ENCODE measurements around the gene PICK1. TPM values are rescaled to one million over a fixed set of nuclear protein-coding genes. Genes with fewer than 3 reads are reported as not detected.

PICK1 gene
- total RNA-seq, 1 experiment from 2014 or later: 26.6 TPM

DNA sequence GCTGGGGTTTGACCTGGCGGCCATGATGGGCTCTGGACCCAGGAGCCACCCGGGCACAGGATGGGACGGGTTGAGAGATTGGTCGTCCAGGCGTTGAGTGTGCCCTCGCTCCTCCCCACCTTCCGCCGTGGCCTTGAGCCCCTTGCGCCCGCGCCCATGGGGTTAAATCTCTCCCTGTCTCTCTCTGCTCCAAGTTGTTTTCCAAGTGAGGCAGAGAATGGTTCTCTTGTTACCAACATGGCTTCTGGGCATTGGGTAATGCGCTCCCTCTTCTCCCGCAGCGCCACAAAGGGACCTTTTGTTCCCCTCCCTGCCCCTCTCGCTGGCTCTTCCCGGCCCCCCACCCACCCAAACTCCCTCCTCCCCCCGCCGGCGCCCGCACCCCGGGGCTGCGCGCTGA lies 18.8 kb upstream of the PICK1 start:
- intact Hi-C loops (cut with micrococcal nuclease; ENCODE audit: unreplicated experiment): no loop called here
- ChIA-PET POLR2A (ENCODE audit: low non-redundant PET) (no interaction called here), CTCF (no interaction called here)
- no peak for TF ChIP-seq EZH2 (IDR thresholded peaks at IDR 0.05; ENCODE audit: borderline replicate concordance, low read depth, low read length, poor library complexity, severe bottlenecking)
- TF ChIP-seq, protein P1, sequence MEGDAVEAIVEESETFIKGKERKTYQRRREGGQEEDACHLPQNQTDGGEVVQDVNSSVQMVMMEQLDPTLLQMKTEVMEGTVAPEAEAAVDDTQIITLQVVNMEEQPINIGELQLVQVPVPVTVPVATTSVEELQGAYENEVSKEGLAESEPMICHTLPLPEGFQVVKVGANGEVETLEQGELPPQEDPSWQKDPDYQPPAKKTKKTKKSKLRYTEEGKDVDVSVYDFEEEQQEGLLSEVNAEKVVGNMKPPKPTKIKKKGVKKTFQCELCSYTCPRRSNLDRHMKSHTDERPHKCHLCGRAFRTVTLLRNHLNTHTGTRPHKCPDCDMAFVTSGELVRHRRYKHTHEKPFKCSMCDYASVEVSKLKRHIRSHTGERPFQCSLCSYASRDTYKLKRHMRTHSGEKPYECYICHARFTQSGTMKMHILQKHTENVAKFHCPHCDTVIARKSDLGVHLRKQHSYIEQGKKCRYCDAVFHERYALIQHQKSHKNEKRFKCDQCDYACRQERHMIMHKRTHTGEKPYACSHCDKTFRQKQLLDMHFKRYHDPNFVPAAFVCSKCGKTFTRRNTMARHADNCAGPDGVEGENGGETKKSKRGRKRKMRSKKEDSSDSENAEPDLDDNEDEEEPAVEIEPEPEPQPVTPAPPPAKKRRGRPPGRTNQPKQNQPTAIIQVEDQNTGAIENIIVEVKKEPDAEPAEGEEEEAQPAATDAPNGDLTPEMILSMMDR (conservative IDR thresholded peaks at IDR 0.05; ENCODE audit: low read depth, low read length): no peak
- H3K27ac ChIP-seq (ENCODE audit: low read depth, low read length, poor library complexity, severe bottlenecking): no peak overlapping the region
- H3K27me3 ChIP-seq (replicated peaks; ENCODE audit: insufficient read depth, low read depth, low read length, poor library complexity): no peaks in the 10 kb centered on the region
- peaks cover 8% of the 10 kb centered on the region for H3K4me1 ChIP-seq (ENCODE audit: insufficient read depth, low read length, poor library complexity, severe bottlenecking)
- H3K4me3 ChIP-seq (ENCODE audit: low read depth, low read length, poor library complexity, severe bottlenecking): no peak overlapping the region
- no peaks in the 10 kb centered on the region for H3K9me3 ChIP-seq (ENCODE audit: low read depth, low read length, poor library complexity, severe bottlenecking)
- DNase-seq (ENCODE audit: low spot score): no peak
- H3K36me3 ChIP-seq (ENCODE audit: insufficient read depth, low read length, poor library complexity, severe bottlenecking): no peaks in the 10 kb centered on the region
- BruUV-seq (replicated peaks): no TSS peak

DNA sequence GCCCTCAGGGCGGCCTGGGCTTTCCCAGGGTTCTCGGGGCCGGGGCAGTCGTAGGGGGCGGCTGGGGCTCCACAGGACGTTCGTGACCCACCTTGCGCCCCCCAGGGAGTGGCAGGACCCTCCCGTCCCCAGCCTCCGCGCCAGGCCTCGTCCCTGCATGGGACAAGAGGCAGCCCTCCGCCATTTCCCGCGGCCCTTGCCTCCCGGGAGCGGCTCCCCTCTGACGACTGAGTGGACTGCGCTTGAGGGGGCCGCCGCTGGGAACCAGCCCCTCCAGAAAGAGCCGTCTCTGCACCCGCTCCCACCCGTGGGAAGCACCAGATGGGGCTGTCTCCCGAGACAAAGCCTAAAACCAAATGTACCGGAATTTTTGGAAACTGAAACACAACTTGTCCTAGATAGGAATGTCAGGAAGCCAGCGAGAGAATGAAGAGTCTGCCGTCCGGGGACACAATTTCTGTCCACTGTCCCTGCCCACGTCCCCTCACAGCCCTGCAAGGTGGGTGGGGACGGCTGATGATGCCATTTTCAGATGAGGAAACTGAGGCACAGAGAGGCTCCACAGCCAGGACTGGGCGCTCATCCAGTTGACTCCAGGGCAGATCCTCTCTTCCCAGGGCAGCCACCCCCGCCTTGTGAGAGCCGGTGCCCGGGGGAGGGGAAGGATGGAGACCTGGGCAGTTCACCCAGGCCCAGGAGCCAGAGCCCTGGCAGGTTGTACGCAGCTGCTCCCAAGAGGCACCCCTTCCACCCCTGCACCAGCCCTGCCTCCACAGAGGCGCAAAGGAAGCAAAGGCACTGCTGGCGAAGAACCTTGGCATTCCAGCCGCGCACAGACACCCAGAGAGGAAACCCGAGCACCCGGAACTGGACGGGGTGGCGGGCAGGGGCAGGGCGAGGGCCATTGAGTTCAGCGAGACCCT lies 18.1 kb upstream of the PICK1 start:
- TF ChIP-seq EZH2 (IDR thresholded peaks at IDR 0.05; ENCODE audit: borderline replicate concordance, low read depth, low read length, poor library complexity, severe bottlenecking): no peak
- TF ChIP-seq, protein P1 (conservative IDR thresholded peaks at IDR 0.05; ENCODE audit: low read depth, low read length): no peak
- no peaks in the 10 kb centered on the region for H3K27me3 ChIP-seq (replicated peaks; ENCODE audit: insufficient read depth, low read depth, low read length, poor library complexity)
- peaks cover 6% of the 10 kb centered on the region for H3K4me1 ChIP-seq (ENCODE audit: insufficient read depth, low read length, poor library complexity, severe bottlenecking)
- H3K9me3 ChIP-seq (ENCODE audit: low read depth, low read length, poor library complexity, severe bottlenecking): no peaks in the 10 kb centered on the region
- intact Hi-C loops (cut with micrococcal nuclease; ENCODE audit: unreplicated experiment): no loop called here
- H3K27ac ChIP-seq (ENCODE audit: low read depth, low read length, poor library complexity, severe bottlenecking): no peak overlapping the region
- DNase-seq (ENCODE audit: low spot score): no peak
- H3K36me3 ChIP-seq (ENCODE audit: insufficient read depth, low read length, poor library complexity, severe bottlenecking): no peaks in the 10 kb centered on the region
- BruUV-seq (replicated peaks): no TSS peak
- CTCF ChIA-PET: no interaction called here
- no peak overlapping the region for H3K4me3 ChIP-seq (ENCODE audit: low read depth, low read length, poor library complexity, severe bottlenecking)
- POLR2A ChIA-PET (ENCODE audit: low non-redundant PET): no interaction called here

DNA sequence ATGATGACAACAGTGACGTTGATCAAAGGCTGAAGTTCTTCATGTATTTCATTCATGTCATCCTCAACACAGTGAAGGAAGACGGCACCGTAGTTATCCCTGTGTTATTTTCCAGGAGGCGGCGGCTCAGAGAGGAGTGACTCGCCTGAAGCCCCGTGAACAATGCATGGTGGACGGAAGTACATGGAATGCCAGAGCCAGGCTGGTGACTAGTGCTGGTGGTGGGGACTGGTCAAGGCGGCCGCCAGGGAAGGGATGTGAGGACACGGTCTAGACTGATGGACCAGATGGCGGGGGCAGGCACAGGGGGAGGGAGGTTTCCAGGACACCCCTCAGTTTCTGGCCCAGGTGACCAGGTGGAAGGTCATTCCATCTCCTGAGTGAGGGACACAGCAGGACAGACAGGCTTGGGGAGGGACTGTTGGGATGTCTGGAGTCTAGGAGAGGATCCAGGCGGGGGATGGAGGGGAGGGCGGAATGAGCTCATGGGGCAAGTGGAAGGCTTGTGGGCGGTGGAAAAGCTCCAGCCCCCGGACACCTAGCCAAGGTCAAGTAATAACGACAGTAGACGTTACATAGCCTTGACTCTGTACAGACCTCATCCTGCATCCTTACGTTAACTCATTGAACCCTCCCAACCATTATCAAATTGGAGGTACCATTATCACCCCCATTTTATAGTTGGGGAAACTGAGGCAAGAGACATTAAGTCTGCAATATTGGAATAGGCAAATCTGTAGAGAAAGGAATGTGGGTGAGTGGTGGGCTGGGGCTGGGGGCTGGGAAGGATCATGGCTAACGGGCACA lies 16.0 kb upstream of the PICK1 start:
- Histone ChIP-seq H3K9me3 (ENCODE audit: low read depth, low read length, poor library complexity, severe bottlenecking) (no peaks in the 10 kb centered on the region), H3K36me3 (ENCODE audit: insufficient read depth, low read length, poor library complexity, severe bottlenecking) (no peaks in the 10 kb centered on the region), H3K27me3 (replicated peaks; ENCODE audit: insufficient read depth, low read depth, low read length, poor library complexity) (no peaks in the 10 kb centered on the region), H3K4me1 (ENCODE audit: insufficient read depth, low read length, poor library complexity, severe bottlenecking) (no peaks in the 10 kb centered on the region), H3K27ac (ENCODE audit: low read depth, low read length, poor library complexity, severe bottlenecking) (no peak overlapping the region), H3K4me3 (ENCODE audit: low read depth, low read length, poor library complexity, severe bottlenecking) (no peak overlapping the region)
- DNase-seq (ENCODE audit: low spot score): no peak
- no TSS peak for BruUV-seq (replicated peaks)
- intact Hi-C loops (cut with micrococcal nuclease; ENCODE audit: unreplicated experiment): no loop called here
- no peak for TF ChIP-seq EZH2 (IDR thresholded peaks at IDR 0.05; ENCODE audit: borderline replicate concordance, low read depth, low read length, poor library complexity, severe bottlenecking)
- TF ChIP-seq, protein P1 (conservative IDR thresholded peaks at IDR 0.05; ENCODE audit: low read depth, low read length): no peak
- ChIA-PET CTCF (interaction anchor here (0.6 kb wide), 1 partner anchor 248 kb away, joined by 4 read pairs; no protein-coding TSS in a partner anchor), POLR2A (ENCODE audit: low non-redundant PET) (no interaction called here)

Data from A673 (cell line).